T-helper 1 cell treated with Interleukin-12 subunit alpha and Interleukin-12 subunit beta and Interleukin-4 antibody, amounts not matched to agents 30 μg/mL and 1 μg/mL, for 36 hours (primary cell): ENCODE results near the gene FBXL7.

Experiments
- H3K27ac Mint-ChIP-seq: one replicate; pipeline ENCODE4 v1.8.0; 2021; ENCODE audit warnings: mild to moderate bottlenecking, mixed read lengths
- H3K27me3 Mint-ChIP-seq: one replicate; pipeline ENCODE4 v1.8.0; 2021; ENCODE audit warnings: low read depth, mixed read lengths
- H3K36me3 Mint-ChIP-seq: one replicate; pipeline ENCODE4 v1.8.0; 2021; ENCODE audit warnings: low read depth, mixed read lengths
- H3K4me1 Mint-ChIP-seq: one replicate; pipeline ENCODE4 v1.8.0; 2021; ENCODE audit warnings: low read depth, mixed read lengths
- H3K4me3 Mint-ChIP-seq: one replicate; pipeline ENCODE4 v1.8.0; 2021; ENCODE audit warnings: mild to moderate bottlenecking, moderate library complexity, mixed read lengths
- H3K9me3 Mint-ChIP-seq: one replicate; pipeline ENCODE4 v1.8.0; 2021; ENCODE audit warnings: mixed read lengths

Gene FBXL7

GRCh38 chr5:15516486-15516885 is 16.5 kb downstream of the FBXL7 start:
- no peaks in the 10 kb centered on the region for H3K36me3 Mint-ChIP-seq
- H3K4me1 Mint-ChIP-seq = no peaks in the 10 kb centered on the region
- H3K4me3 Mint-ChIP-seq = no peak overlapping the region
- H3K27ac Mint-ChIP-seq = no peak overlapping the region
- H3K27me3 Mint-ChIP-seq = no peaks in the 10 kb centered on the region
- H3K9me3 Mint-ChIP-seq = peaks cover 3% of the 10 kb centered on the region

- no peaks in the 10 kb centered on the region for H3K27me3 Mint-ChIP-seq
Measured at GRCh38 chr5:15518786-15519185, 18.8 kb downstream of the FBXL7 start.

GRCh38 chr5:15520856-15521255 is 20.9 kb downstream of the FBXL7 start:
- no peaks in the 10 kb centered on the region for H3K36me3 Mint-ChIP-seq
- no peak overlapping the region for H3K4me3 Mint-ChIP-seq
- H3K9me3 Mint-ChIP-seq = peaks cover 9% of the 10 kb centered on the region
- no peaks in the 10 kb centered on the region for H3K27me3 Mint-ChIP-seq
- no peak overlapping the region for H3K27ac Mint-ChIP-seq
- H3K4me1 Mint-ChIP-seq = no peaks in the 10 kb centered on the region

More at GRCh38 chr5:15518786-15519185, 18.8 kb downstream of the FBXL7 start:
- no peak overlapping the region for H3K4me3 Mint-ChIP-seq
- H3K27ac Mint-ChIP-seq = no peak overlapping the region
- peaks cover 3% of the 10 kb centered on the region for H3K9me3 Mint-ChIP-seq
- H3K36me3 Mint-ChIP-seq = no peaks in the 10 kb centered on the region
- no peaks in the 10 kb centered on the region for H3K4me1 Mint-ChIP-seq

GRCh38 chr5:15521381-15522186 is 21.6 kb downstream of the FBXL7 start:
- Mint-ChIP-seq H3K36me3 (no peaks in the 10 kb centered on the region), H3K9me3 (peaks cover 17% of the 10 kb centered on the region), H3K27ac (no peak overlapping the region), H3K27me3 (no peaks in the 10 kb centered on the region), H3K4me1 (no peaks in the 10 kb centered on the region), H3K4me3 (no peak overlapping the region)

- H3K27ac Mint-ChIP-seq = no peak overlapping the region
- no peaks in the 10 kb centered on the region for H3K36me3 Mint-ChIP-seq
- peaks cover 18% of the 10 kb centered on the region for H3K9me3 Mint-ChIP-seq
- no peaks in the 10 kb centered on the region for H3K27me3 Mint-ChIP-seq
- no peaks in the 10 kb centered on the region for H3K4me1 Mint-ChIP-seq
- no peak overlapping the region for H3K4me3 Mint-ChIP-seq
Measured at GRCh38 chr5:15522187-15522520, 22.2 kb downstream of the FBXL7 start.

- H3K9me3 Mint-ChIP-seq = peaks cover 20% of the 10 kb centered on the region
- no peak overlapping the region for H3K27ac Mint-ChIP-seq
- H3K4me1 Mint-ChIP-seq = no peaks in the 10 kb centered on the region
- H3K27me3 Mint-ChIP-seq = no peaks in the 10 kb centered on the region
- no peaks in the 10 kb centered on the region for H3K36me3 Mint-ChIP-seq
- no peak overlapping the region for H3K4me3 Mint-ChIP-seq
Measured at GRCh38 chr5:15524712-15525111, 24.7 kb downstream of the FBXL7 start.

GRCh38 chr5:15525703-15526275 is 25.8 kb downstream of the FBXL7 start:
- H3K27ac Mint-ChIP-seq = no peak overlapping the region
- H3K9me3 Mint-ChIP-seq = peaks cover 17% of the 10 kb centered on the region
- H3K36me3 Mint-ChIP-seq = no peaks in the 10 kb centered on the region
- no peaks in the 10 kb centered on the region for H3K27me3 Mint-ChIP-seq
- H3K4me3 Mint-ChIP-seq = no peak overlapping the region
- no peaks in the 10 kb centered on the region for H3K4me1 Mint-ChIP-seq

- H3K4me3 Mint-ChIP-seq = no peak overlapping the region
- no peaks in the 10 kb centered on the region for H3K4me1 Mint-ChIP-seq
- H3K9me3 Mint-ChIP-seq = peaks cover 17% of the 10 kb centered on the region
- no peaks in the 10 kb centered on the region for H3K36me3 Mint-ChIP-seq
- H3K27me3 Mint-ChIP-seq = no peaks in the 10 kb centered on the region
- H3K27ac Mint-ChIP-seq = no peak overlapping the region
Measured at GRCh38 chr5:15526413-15526812, 26.4 kb downstream of the FBXL7 start.

- Mint-ChIP-seq H3K36me3 (no peaks in the 10 kb centered on the region), H3K9me3 (peaks cover 21% of the 10 kb centered on the region), H3K27ac (no peak overlapping the region), H3K4me3 (no peak overlapping the region), H3K4me1 (no peaks in the 10 kb centered on the region), H3K27me3 (no peaks in the 10 kb centered on the region)
Measured at GRCh38 chr5:15528476-15528875, 28.5 kb downstream of the FBXL7 start.

GRCh38 chr5:15529013-15529412 is 29.0 kb downstream of the FBXL7 start:
- Mint-ChIP-seq H3K4me1 (no peaks in the 10 kb centered on the region), H3K36me3 (no peaks in the 10 kb centered on the region), H3K27ac (no peak overlapping the region), H3K9me3 (peaks cover 21% of the 10 kb centered on the region), H3K27me3 (no peaks in the 10 kb centered on the region), H3K4me3 (no peak overlapping the region)

GRCh38 chr5:15529821-15530220 is 29.8 kb downstream of the FBXL7 start:
- H3K27ac Mint-ChIP-seq = no peak overlapping the region
- no peaks in the 10 kb centered on the region for H3K4me1 Mint-ChIP-seq
- peaks cover 16% of the 10 kb centered on the region for H3K9me3 Mint-ChIP-seq
- no peaks in the 10 kb centered on the region for H3K27me3 Mint-ChIP-seq
- no peak overlapping the region for H3K4me3 Mint-ChIP-seq
- no peaks in the 10 kb centered on the region for H3K36me3 Mint-ChIP-seq

- Mint-ChIP-seq H3K4me3 (no peak overlapping the region), H3K9me3 (peaks cover 19% of the 10 kb centered on the region), H3K27me3 (no peaks in the 10 kb centered on the region), H3K36me3 (no peaks in the 10 kb centered on the region), H3K27ac (no peak overlapping the region), H3K4me1 (no peaks in the 10 kb centered on the region)
Measured at GRCh38 chr5:15533129-15533893, 33.3 kb downstream of the FBXL7 start.

- peaks cover 19% of the 10 kb centered on the region for H3K9me3 Mint-ChIP-seq
- H3K4me1 Mint-ChIP-seq = no peaks in the 10 kb centered on the region
- H3K36me3 Mint-ChIP-seq = no peaks in the 10 kb centered on the region
- H3K27me3 Mint-ChIP-seq = no peaks in the 10 kb centered on the region
- H3K27ac Mint-ChIP-seq = no peak overlapping the region
- no peak overlapping the region for H3K4me3 Mint-ChIP-seq
Measured at GRCh38 chr5:15535938-15536337, 36.0 kb downstream of the FBXL7 start.

GRCh38 chr5:15538516-15538915 is 38.5 kb downstream of the FBXL7 start:
- Mint-ChIP-seq H3K4me1 (no peaks in the 10 kb centered on the region), H3K4me3 (no peak overlapping the region), H3K9me3 (peaks cover 23% of the 10 kb centered on the region), H3K36me3 (no peaks in the 10 kb centered on the region), H3K27me3 (no peaks in the 10 kb centered on the region), H3K27ac (no peak overlapping the region)

GRCh38 chr5:15539951-15540350 is 40.0 kb downstream of the FBXL7 start:
- H3K36me3 Mint-ChIP-seq = no peaks in the 10 kb centered on the region
- peaks cover 22% of the 10 kb centered on the region for H3K9me3 Mint-ChIP-seq
- no peak overlapping the region for H3K27ac Mint-ChIP-seq
- no peaks in the 10 kb centered on the region for H3K27me3 Mint-ChIP-seq
- H3K4me3 Mint-ChIP-seq = no peak overlapping the region
- no peaks in the 10 kb centered on the region for H3K4me1 Mint-ChIP-seq
